Activated naive CD8-positive, alpha-beta T cell treated with anti-CD3 and anti-CD28 coated beads, Interleukin-2, amount 50 U/mL, for 16 hours (primary cell): ENCODE results near the gene AEBP1.

Source experiments
- DNase-seq: peaks from one replicate; pipeline ENCODE4 v3.0.0-alpha.2; 2020; ENCODE audit warnings: low read depth, low spot score

The AEBP1 gene

GRCh38 chr7:44142028-44142427 is 37.9 kb downstream of the AEBP1 start:
- no peak for DNase-seq

DNA sequence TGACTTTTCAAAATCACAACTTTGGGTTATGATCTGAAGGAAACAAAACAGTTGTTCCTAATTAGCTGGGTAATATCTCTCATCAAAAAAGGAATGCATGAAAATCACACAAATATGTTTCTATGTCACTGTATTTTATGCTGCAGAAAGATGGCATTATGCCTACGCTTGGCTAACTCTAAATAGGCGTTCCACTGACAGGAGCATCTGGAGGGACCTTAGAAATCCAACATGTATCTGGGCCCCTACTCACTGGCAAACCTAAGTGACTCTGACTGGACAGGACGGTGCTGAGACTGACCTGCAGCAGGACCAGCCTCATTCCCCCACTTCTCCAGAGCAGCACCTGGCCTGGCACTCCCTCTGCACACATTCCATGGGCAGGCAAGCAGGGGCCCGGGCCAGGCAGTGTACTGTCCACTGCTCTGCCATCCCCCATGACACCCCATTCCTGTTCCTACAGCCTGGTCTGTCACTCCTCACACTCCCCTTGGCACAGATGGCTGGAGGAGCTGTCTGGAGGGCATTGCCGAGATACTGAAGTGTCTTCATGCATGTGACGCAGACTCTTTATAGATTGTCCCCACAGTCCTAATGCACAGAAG is 39.6 kb downstream of the AEBP1 start:
- no peak for DNase-seq

DNA sequence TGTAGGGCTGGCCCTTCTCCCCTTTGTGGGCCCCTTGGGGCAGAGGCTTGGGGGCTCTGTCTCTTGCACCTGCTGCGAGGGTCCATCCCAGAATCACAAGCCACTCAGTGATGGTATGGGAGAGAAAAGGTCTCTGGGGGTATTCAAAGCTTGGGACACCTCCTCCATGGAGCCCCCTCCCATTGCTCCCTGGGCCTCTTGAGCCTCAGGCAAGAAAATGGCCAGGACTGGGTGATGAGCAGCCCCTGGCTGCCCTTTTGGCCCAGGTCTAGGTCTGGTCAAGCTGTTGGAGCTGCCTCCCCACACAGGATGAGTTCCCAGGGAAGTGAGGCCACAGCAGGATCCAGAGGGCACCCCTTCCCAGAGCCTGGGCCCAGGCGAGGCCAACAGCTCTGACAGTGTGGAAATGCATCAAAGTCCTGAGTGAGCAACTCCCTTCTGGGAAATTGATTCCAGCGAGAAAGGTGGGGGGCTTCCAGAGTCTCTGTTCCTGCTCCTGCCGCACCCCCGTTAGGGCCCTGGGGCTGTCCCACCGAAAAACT is 40.4 kb downstream of the AEBP1 start:
- DNase-seq, result no peak

- DNase-seq, result no peak
These were observed 40.9 kb downstream of the AEBP1 start for GRCh38 chr7:44144968-44145478.

- peak; percentile 34 for DNase-seq
These were observed 41.4 kb downstream of the AEBP1 start for GRCh38 chr7:44145479-44145968.

GRCh38 chr7:44145969-44146911 is 42.1 kb downstream of the AEBP1 start:
- DNase-seq, result peak; percentile 38

DNA sequence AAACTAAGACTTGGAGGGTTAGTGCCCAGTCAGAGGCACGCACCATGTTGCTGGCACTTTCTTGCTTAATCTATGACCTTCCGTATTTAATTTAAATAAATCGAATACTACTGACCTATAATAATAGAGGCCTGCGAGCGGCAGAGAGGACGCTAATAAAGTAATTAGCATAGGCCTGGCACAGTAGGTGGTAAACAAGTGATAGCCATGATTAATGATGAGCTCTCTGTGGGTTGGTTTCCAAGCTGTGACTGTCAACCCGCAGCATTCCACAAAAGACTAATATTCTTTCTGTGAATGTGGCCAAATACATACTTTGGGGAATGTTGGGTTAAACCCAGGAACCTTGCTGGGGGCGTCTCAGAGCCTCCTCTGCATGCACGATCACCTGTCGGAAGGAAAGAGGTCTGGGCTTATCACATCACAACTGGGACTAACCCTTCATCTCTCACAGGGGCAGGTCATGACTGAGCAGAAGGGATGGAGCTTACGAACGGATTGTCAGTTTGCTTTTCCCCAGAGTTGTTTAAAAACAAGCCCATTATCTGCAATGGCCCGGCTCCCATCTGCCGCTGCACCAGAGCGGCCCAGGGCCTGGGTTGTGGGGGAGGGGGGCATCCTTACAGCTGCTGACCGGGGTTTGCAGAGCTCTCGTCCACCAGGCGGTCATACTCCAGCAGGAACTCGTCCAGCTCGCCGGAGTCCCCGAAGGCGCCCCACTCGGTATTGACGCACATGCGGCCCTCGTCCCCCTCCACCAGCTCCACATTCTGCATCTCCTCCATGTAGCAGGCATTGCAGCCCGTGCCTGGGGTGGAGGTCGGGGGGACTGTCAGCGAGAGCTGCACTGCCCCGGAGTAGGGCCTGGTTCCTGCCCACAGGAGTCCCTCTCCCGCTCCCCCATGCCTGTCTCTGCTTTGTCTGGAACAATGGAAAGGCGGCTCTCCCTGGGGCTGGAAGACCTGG is 43.2 kb downstream of the AEBP1 start:
- no peak for DNase-seq

DNA sequence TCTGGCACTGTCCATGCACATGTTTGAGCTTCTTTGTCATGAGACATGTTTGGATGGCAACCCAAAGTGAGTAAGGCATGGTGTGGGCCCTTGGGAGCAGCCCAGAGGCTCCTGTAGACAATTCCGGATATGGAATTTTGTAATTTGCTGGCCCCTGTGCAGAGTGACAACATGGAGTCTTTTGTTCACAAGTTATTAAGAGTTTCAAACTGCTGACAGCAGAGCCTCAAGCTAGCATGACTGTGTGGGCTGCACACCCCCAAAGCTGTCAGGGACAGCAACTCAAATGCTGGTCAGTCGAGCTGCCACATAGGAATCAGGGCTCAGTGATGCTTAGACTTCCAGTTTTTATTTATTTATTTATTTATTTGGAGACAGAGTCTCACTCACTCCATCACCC is 44.0 kb downstream of the AEBP1 start:
- DNase-seq, result no peak

- no peak for DNase-seq
These were observed 44.9 kb downstream of the AEBP1 start for GRCh38 chr7:44148961-44149536.

GRCh38 chr7:44149571-44150465 is 45.7 kb downstream of the AEBP1 start:
- DNase-seq, result no peak

- no peak for DNase-seq
These were observed 46.3 kb downstream of the AEBP1 start for GRCh38 chr7:44150466-44150832.

GRCh38 chr7:44150966-44151941 is 47.1 kb downstream of the AEBP1 start:
- no peak for DNase-seq

GRCh38 chr7:44151956-44152355 is 47.8 kb downstream of the AEBP1 start:
- no peak for DNase-seq

DNA sequence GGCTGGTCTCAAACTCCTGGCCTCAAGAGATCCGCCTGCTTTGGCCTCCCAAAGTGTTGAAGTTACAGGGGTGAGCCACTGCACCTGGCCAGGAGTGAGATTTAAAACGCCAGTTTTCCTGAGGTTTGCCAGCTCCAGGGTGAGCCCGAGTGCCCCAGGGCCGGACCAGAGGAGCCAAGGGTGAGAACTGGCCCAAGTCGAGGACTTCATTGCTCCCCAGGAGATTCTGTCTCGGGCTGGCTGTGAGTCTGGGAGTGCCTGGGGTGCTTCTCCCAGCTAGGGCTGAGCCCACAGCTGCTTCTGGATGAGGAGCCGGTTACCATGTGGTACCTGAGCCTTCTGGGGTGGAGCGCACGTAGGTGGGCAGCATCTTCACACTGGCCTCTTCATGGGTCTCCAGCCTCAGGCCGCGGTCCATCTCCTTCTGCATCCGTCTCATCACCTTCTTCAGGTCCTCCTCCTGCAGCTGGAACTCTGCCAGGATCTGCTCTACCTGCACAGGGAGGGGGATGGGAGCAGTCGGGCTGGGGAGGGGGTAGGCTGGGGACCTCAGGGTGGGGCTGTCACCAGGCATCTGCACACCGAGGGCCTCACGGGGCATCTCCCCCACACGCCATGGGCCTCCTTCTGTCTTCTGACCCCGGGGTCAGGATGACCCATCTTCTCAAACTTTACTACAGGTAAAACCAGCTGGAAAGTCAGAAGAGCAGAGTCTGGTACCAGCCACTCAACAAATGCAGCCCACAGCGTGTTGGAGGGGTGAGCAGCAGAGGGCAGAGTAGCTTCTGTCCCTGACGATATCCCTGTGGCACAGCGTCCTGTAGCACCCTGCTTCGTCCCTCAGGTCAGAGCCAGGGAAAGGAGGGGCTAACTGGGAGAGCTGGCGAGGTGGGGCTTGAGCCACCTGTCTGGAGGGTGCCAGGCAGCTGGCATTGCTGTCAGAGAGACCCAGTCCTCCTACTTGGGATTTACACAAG is 49.1 kb downstream of the AEBP1 start:
- no peak for DNase-seq

DNA sequence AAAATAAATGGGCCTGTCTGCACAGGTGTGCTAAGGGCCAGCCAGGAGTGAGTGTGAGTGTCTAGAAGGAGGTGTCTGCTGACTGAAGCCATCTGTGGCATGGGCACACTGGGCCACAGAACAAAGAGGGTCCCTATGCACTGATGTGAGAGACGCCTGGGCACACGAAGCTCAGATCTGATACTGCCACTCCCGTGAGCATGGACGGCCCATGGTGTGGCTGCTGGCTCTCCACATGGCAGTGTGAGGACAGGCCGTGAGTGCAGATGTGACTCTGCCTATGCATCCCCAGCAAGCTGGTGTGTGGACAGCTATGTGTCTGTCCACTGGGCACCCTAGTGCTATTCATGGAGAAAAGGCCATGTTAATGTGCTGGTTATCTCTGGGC is 49.8 kb downstream of the AEBP1 start:
- DNase-seq, result no peak

GRCh38 chr7:44154703-44155102 is 50.6 kb downstream of the AEBP1 start:
- no peak for DNase-seq
